GM21447 (cell line): Measurements from ENCODE around the gene ZBTB40.

ENCODE experiments used
- ATAC-seq: cut with Tn5 transposase; IDR thresholded peaks from one replicate; pipeline ENCODE4 v1.9.1; 2021; ENCODE audit not compliant: unreplicated experiment

Gene ZBTB40

DNA sequence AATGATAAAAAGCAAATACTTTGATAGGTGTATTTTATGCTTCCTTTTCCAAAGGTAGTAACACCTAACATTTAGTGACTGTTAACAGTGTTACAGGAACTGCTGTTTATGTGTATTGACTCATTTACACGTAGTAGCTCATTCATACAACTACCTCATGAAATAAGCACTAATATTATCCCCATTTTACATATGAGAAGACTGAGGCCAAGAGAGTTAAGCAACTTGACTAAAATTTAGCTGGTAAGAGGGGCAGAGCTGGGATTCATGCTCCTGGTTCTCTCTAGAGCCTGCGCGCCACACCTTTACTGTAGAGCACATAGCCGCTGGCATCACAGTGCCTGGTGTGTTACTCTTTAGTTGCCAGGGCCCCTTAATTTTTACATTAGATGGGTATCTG, 11.3 kb downstream of the ZBTB40 start:
- no peak for ATAC-seq

DNA sequence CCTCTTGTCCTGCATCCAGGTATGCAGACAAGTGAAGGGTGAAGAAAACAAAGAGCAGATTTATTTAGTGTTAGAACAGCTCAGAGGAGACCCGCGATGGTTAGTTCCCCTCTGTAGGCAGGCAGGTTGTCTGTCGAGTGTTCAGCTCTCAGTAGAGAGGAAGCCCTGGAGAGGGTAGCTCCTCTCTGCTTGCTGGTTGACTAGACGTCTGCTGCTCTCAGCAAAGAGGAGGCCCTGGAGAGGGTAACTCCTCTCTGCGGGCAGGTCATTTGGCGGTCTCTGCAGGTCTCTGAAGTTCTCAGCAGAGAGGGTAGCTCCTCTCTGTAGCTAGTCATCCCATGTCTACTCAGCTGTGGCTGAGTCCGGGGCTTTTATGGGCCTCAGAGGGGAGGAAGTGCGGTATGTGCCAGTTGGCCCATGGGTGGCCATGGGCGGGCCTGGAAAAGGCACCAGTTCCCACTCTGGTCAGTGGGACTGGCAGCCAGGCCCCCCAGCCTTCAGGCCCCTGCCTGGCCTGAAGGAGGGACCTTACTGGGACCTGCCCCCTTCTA, 13.4 kb downstream of the ZBTB40 start:
- ATAC-seq: no peak

DNA sequence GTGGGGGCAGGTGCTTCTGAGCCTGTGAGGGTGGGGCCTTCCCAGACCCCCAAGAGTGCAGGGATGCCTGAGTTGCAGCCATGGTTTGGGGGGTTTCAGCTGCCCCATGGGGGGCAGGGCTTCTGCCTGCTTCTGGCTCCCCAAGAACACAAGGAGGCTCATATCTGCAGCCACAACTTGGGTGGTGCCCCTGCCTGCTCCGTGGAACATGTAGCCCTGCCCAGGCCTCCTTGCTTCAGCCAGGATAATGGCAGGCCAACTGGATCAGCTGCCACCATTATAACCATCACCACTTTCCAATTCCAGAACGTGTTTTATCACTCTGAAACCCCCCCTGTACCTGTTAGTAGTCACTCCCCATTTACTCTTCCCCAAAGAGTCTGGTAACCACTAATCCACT, 14.0 kb downstream of the ZBTB40 start:
- no peak for ATAC-seq

DNA sequence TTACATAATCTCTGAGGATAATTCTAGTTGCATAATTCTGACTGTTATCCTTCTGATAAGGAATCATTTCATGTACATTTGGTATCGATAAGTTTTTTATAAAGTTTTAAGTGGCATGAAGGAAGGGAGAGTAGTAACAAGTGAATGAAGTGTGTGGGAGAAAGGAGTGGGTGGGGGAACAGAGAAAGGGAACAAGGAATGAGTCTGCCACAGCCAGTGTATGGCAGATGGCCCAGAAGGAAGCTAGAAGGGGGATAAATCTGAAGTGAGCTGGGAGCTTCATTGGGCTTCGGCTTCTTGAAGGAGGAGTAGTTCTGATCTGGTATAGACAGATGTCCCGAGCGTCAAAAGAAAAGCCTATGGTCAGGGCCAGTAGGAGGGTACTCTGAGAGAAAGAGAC, 18.6 kb downstream of the ZBTB40 start:
- no peak for ATAC-seq

DNA sequence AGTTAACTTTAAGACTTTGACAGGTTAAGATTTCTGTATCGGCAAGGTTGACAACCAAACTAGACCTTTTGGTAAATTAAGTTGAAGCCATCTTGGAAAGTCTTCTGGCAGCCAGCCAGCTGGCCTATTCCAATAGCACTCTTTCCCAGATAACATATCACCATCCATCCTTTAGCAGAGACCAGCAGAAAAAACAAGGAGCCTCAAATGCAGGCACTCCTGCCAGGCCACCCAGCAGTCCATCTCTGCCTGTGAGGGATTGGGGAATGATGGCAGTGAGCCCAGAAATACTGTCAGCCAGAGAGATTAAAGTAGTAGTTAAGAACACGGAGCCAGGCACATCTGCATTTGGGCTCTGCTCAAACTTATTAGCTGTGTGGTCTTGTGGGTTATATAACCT, 19.4 kb downstream of the ZBTB40 start:
- no peak for ATAC-seq

DNA sequence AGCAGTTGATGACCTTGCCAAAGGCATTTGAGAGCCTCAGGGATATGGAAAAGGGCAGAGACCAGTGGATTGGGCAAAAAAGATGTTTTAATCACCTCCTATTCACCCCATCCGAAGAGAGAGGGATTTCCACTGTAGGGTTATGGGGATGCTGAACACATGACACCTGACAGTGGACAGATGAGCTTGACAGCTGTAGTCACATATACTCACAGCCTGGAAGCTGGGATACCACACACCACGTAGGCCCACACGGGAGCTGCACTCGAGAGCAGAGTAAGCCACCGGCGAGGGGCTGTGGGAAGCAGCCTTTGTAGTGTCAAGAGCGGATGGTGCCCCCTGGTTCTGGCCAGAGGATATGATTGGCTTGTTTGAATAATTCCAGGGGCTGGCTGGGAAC, 20.0 kb downstream of the ZBTB40 start:
- no peak for ATAC-seq

DNA sequence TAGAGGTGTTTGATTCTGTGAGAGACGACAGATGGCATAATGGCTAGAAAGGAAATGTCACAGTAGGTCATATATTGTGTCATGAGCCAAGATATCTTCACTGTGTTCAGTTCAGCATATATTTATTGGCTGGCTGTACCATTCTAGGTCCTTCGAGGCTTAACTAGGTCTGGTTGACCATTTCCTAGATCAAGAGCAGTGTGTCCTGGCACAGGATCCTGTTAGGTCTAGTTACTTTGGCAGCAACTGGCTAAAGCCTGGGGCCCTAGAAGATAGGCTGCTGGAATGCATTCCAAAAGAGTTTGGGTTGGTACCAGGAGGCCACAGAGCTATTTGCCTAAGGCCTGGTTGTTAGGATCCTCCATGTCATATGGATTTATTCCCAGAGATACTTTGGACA, 20.9 kb downstream of the ZBTB40 start:
- no peak for ATAC-seq

DNA sequence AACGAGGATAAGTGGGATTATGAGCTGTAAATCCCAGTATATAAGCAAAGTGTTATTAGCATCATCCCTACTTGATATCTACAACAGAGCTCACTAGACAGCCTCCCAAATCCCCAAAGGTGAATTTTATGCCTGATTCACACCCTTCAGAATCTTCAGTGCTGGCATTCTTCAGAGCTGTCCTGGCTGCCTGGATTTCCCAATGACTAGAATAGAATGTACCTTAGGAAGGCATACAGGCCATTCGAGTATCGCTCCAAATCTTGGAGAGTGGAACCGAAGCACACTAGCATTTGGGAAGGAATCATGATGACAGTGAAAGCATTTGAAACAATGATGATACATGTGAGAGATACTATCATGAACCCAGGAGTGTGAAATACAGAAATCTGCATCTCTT, 22.3 kb downstream of the ZBTB40 start:
- ATAC-seq: no peak

DNA sequence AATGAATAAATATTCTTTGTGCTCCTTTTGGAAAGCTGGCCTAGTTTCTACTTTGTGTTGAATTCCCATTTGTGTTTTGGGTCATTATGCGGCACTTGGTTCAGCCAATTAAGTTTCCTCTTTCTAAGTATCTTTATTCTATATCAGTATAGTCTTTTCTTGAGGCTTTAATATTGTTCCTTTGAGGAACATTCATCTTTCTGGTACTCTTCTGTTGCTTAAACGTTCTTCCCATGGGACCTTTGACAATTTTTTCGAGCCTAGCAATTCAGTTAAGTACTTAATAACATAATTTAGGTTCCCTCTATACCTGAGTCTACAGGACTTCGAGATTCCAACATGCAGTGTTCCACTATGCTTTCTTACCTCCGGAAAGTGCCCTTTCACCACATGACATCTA, 24.9 kb downstream of the ZBTB40 start:
- no peak for ATAC-seq

DNA sequence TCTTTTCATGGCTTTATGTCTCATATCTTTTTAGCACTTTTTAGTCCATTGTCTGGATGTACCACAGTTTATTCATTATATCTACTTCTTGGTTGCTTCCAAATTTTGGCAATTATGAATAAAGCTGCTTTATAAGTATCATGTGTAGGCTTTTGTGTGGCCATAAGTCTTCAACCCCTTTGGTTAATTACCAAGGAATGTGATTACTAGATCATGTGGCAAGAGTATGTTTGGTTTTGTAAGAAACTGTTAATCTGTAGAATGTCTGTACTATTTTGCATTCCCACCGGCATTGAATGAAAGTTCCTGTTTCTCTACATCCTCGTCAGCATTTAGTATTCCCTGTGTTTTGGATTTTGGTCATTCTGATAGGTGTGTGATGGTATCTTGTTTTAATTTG, 31.5 kb downstream of the ZBTB40 start:
- no peak for ATAC-seq

DNA sequence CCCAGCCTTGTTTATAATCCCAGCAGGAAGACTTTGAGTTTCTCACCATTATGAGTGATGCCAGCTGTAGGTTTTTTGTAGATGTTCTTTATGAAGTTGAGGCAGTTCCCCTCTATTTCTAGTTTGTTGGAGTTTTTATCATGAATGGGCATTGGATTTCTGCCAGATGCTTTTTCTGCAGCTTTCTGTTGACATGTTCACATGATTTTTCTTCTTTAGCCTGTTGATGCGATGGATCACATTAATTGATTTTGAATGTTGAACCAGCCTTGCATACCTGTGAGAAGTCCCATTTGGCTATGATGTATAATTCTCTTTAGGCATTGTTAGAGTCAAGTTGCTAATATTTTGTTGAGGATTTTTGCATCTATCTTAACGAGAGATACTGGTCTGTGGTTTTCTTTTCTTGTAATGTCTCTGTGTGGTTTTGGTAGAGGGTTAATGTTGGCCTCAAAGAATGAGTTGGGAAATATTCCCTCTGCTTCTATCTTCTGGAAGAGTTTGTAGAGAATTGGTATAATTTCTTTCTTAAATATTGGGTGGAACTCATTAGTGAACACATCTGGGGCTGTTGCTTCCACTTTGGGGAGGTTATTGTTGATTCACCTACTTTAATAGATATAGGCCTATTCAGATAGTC, 33.2 kb downstream of the ZBTB40 start:
- no peak for ATAC-seq

DNA sequence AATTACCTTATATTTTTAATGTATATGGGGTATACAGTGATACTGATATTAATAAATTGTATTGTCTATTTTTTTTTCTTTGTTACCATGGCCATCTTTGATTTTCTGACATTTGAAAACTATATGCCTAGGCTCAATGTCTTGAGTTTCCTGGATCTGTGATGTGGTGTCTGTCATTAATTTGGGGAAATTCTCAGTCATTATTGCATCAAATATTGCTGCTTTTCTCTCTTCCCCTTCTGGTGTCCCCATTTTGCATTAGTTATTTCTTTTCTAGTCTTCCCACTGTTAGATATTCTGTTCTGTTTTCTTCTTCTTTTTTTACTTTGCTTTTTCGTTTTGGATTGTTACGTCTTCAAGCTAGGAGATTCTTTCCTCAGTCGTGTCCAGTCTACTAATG, 33.8 kb downstream of the ZBTB40 start:
- ATAC-seq: no peak

DNA sequence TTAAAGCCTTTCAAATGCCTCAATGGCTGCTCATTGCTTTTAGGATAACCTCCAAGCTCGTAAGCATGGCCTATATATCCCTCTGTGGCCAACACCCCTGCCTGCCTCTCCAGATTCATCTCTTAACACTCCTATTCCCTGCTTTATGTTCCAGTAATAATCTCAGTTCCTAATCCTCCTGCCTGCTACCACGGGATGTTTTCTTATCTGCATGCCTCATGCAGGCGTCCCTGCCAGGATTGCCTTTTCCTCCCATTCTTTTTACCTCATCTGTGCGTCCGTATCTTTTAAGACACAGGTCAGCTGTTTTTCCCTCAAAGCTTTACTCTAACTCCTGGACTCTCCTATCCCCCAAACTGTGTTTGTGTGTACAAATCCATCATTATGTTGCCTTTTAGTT, 36.1 kb downstream of the ZBTB40 start:
- ATAC-seq: no peak

DNA sequence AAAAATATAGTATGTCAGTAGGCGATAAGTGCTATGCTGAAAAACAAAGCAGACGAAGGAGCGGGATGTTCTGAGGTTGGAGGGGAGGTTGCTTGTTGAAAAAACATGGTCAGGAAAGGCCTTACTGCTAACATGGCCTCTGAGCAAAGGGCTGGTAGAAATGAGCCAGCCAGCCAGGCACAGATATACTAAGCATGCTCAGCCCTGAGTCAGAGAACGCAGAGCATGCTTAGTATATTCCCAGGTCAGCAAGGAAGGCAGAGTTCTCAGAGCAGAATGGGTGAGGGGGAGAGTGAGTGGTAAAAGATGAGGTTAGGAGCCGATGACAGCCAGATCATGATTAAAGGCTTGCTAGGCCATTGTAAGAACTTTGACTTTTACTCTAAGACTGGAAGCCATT, 36.7 kb downstream of the ZBTB40 start:
- no peak for ATAC-seq

DNA sequence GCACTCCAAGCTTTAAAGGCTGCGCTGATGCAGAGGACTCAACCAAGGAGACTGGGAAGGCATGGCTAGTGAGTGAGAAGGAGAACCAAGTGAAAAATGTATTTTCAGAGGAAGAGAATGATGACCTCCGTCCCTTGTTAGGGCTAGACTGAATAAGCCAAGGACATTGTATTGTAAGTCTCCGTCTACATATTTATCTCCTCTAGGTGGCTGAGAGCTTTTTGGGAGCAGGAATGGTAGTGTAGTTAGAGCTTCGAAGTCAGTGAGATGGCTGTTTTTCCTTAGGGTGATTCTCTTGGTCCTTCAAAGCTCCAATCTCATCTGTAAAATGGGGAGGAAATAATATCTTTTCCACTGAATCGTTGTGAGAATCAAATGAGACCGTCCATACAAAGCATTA, 37.6 kb downstream of the ZBTB40 start:
- no peak for ATAC-seq

DNA sequence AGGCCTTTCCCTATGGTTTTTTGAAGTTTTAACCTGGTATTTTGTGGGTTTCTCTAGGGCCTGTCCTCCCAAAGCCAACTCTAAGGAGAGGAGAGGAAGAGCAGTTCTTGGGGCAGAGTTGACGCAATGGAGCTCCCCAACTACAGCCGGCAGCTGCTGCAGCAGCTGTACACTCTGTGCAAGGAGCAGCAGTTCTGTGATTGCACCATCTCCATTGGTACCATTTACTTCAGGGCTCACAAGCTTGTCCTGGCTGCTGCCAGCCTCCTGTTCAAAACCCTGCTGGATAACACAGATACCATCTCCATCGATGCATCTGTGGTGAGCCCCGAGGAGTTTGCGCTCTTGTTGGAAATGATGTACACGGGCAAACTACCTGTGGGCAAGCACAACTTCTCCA, 38.2 kb downstream of the ZBTB40 start:
- ATAC-seq: no peak

DNA sequence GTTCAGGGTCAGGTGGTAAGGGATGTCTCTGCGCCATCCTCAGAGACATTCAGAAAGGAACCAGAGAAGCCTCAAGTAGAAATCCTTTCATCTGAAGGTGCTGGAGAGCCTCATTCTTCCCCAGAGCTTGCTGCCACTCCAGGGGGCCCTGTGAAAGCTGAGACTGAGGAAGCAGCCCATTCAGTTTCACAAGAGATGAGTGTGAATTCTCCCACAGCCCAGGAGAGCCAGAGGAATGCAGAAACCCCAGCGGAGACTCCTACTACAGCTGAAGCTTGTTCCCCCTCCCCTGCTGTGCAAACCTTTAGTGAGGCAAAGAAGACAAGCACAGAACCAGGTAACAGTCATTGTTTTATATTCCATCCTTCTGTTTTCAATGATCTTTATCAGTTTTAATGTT, 38.7 kb downstream of the ZBTB40 start:
- no peak for ATAC-seq

DNA sequence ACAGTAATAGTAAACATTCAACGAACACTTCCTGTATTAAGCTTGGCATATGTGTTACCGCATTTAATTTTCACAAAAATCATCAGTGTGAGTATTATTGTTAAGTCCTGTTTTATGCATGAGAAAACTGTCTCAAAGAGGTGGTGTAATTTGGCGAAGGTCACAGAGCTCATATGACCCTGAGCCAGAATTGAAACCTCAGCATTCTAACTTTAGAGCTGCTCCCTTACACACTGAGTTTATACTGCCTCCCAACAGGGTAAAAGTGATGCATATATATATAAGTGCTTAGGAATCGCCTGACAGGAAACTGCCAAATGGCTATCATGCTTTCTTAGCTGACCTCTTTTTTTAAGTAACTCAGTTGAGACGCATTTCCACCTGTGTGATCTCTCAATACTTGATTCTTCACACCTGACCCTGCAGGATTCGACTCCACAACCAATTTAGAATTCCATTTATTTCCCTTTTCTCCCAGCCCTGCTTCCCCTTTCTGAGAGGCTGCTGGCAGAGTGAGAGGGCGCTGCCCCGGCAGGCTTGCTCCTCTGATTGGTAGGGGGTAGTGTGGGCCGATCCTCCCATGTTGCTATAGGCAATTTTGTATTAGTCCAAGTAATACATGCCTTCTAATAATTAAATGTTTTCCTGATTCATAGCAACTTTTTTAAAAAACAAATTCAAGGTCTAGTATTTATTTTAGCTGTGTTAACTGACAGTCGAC, 40.5 kb downstream of the ZBTB40 start:
- ATAC-seq: no peak

DNA sequence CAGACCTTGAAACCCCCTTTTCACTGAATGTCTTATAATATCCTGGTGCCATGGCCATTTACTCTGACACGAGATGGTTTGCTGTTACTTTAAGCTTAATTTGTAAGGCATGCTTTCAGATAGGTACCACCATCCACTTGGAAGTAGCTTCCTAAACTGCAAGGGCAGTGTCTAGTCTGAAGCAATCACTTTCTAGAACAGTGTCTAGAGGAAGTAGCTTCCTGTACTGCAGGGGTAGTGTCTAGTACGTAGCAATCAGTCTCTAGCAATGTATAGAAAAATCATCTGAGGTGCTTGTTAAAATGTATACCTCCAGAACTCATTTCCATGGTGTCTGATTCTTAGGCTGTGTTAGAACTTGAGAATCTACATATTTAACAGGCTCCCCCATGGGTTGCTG, 42.5 kb downstream of the ZBTB40 start:
- ATAC-seq: no peak

DNA sequence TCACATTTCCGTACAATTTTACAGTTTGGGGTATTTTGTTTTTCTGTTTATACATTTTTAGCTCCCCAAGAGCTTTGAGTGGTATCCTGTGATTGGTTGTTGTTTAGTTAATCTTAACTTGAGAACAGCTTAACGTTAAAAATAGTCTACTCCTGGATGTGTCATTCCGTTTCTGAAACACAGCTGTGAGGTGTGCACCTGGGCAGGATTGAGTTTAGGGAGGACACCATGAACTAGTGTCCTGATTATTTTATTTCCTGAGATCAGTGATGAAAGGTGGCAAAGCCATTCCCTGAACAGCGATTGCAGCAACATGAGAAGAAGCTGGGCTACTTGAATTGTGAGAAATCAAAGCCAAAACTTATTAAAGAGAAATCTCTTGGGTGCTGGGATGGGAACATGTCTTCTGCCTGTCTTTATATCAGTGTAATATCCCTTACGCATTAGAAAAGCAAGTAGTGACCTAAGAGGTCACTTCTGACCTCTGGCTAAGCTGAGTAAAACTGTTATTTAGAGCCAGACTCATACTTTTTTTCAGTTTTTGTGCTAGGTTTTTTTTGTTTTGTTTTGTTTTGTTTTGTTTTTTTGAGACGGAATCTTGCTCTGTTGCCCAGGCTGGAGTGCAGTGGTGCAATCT, 43.4 kb downstream of the ZBTB40 start:
- ATAC-seq: no peak

DNA sequence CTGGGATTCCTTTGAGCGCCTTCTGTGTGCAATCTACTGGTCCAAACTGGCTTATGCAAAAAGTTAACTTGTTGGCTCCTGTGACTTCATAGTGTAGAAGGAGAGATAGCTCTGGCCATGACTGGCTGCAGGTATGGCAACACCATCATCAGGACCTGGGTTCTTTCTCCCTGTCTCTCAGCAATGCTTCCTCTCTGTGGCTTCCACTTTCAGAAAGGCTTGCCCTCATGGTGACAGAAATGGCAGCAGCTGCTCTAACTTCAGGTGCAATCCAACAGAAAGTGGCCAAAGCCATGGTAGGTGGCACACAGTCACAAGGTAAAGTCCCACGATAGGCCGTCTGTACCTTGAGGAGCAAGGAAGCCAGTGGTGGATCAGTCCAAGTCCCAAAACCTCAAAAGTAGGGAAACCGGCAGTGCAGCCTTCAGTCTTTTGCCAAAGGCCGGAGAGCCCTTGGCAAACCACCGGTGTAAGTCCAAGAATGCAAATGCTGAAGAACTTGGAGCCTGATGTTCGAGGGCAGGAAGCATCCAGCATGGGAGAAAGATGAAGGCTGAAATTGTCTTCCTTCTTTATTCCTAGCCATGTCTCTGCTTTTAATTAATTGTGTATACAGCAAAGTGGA, 45.0 kb downstream of the ZBTB40 start:
- no peak for ATAC-seq

DNA sequence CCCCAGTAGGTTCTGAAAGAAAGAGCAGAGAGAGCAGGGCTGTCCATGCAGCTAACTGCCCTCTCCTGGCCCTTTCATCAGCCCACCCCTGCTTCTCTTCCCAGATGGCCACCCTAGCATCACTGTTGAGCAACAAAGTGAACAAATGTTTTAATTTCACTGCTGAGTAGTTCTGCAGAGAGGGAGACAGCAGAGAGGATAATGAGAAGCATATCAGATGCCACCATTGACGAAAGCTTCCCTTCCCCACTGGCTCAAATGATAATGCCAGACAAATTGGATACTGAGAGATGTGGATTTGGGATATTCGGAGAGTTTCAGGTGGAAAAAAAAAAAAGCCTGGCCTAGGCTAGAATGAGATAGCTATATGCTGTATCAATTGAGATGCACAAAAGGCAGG, 46.8 kb downstream of the ZBTB40 start:
- ATAC-seq: no peak
